Panc1 (cell line): ENCODE results near the gene DNMT3A. TPM values are rescaled to one million over a fixed set of nuclear protein-coding genes. Genes with fewer than 3 reads are reported as not detected.

Experiments used
- ATAC-seq: fragments of 200-7000 bp; cut with Tn5 transposase; 2 replicates; pipeline ENCODE4 v1.9.1; 2020; ENCODE audit warnings: mild to moderate bottlenecking, moderate library complexity
- BruUV-seq: library from RNA; stranded (reverse); fragments of 400-500 nt; replicated peaks from 2 replicates; lab custom pipeline; 2021; lab: Mats Ljungman, UMichigan
- CTCF ChIA-PET: fragments of 300-600 bp; sonication (Branson Sonifier 250); formaldehyde crosslinking; loops from one replicate; lab custom pipeline; 2022; ENCODE audit warnings: antibody characterized with exemption; lab: Charles Lee
- POLR2A ChIA-PET: fragments of 300-600 bp; sonication (Branson Sonifier 250); formaldehyde crosslinking; loops from one replicate; lab custom pipeline; 2022; ENCODE audit warnings: antibody characterized with exemption; lab: Charles Lee
- DNase-seq: peaks from one replicate; pipeline ENCODE4 v3.0.0-alpha.2; 2010; ENCODE audit warnings: low read depth, low spot score
- H3K27ac ChIP-seq: 2 replicates; pipeline ENCODE4 v1.5.1; 2011; ENCODE audit warnings: mild to moderate bottlenecking, low read length, inconsistent platforms
- H3K27me3 ChIP-seq: fragments of 200-500 bp; sonication (Bioruptor generic); 2 replicates; pipeline ENCODE4 v1.6.0; 2014; ENCODE audit warnings: low read length, inconsistent platforms; ENCODE audit not compliant: control insufficient read depth, insufficient read depth
- H3K36me3 ChIP-seq: fragments of 200-500 bp; sonication (Bioruptor generic); 2 replicates; pipeline ENCODE4 v1.5.1; 2014; ENCODE audit warnings: inconsistent platforms, mild to moderate bottlenecking, low read length, moderate library complexity; ENCODE audit not compliant: control insufficient read depth, insufficient read depth
- H3K4me1 ChIP-seq: 2 replicates; pipeline ENCODE4 v1.5.1; 2011; ENCODE audit warnings: inconsistent platforms, mild to moderate bottlenecking, low read length, moderate library complexity; ENCODE audit not compliant: control insufficient read depth, insufficient read depth
- H3K4me3 ChIP-seq, 2 experiments: 2 replicates each; pipeline ENCODE4 v1.5.1; 2011 to 2012; ENCODE audit warnings: low read depth in 2 of 2, low read length in 2 of 2, mild to moderate bottlenecking in 2 of 2, inconsistent platforms in 1 of 2, moderate library complexity in 1 of 2
- H3K9me3 ChIP-seq: fragments of 200-500 bp; sonication (Bioruptor generic); 2 replicates; pipeline ENCODE4 v1.5.1; 2014; ENCODE audit warnings: low read depth, mild to moderate bottlenecking, inconsistent platforms, low read length, moderate library complexity; ENCODE audit not compliant: control insufficient read depth, insufficient read depth
- CTCF ChIP-seq: fragments of 450-650 bp; IDR thresholded peaks from 2 replicates; pipeline ENCODE4 v1.5.1; 2017; ENCODE audit warnings: mild to moderate bottlenecking
- POLR2AphosphoS5 ChIP-seq: IDR thresholded peaks from 2 replicates; pipeline ENCODE4 v1.6.1; 2012; ENCODE audit warnings: mild to moderate bottlenecking, low read depth, low read length, moderate library complexity
- REST ChIP-seq, 2 experiments: IDR thresholded peaks; 2 replicates each; pipeline ENCODE4 v1.6.1; 2011 to 2012; ENCODE audit warnings: low read depth in 2 of 2, control low read depth in 1 of 2, low read length in 1 of 2, mild to moderate bottlenecking in 1 of 2, moderate library complexity in 1 of 2; ENCODE audit not compliant: insufficient read depth in 1 of 2
- SIN3A ChIP-seq: IDR thresholded peaks from 2 replicates; pipeline ENCODE4 v1.6.1; 2012; ENCODE audit warnings: low read depth, mild to moderate bottlenecking, low read length, moderate library complexity, borderline replicate concordance; ENCODE audit not compliant: insufficient read depth
- TCF7L2 ChIP-seq: IDR thresholded peaks from 2 replicates; pipeline ENCODE4 v1.6.1; 2011; ENCODE audit warnings: mild to moderate bottlenecking, low read depth, low read length, inconsistent platforms
- in situ Hi-C: cut with HindIII; loops from 2 replicates; pipeline ENCODE4 v1.10.0; 2016; ENCODE audit warnings: low sequenced_read_pairs, low pct_unique_long_range_greater_than_20kb
- intact Hi-C: fragments of 100-400 bp; cut with micrococcal nuclease; formaldehyde crosslinking; loops from one replicate; pipeline ENCODE4 v1.10.0; 2022; ENCODE audit not compliant: unreplicated experiment
- total RNA-seq: library from RNA; stranded (reverse); gene quantifications from one replicate; pipeline ENCODE4 v1.2.1, GENCODE V29; 2021; ENCODE audit not compliant: unreplicated experiment

Gene DNMT3A
- total RNA-seq, 1 experiment from 2014 or later = 29.3 TPM

- Histone ChIP-seq H3K27ac (no peak overlapping the region), H3K36me3 (no peaks in the 10 kb centered on the region), H3K9me3 (0 out of 2 replicates have a peak, but pooled peaks cover 6% of the 10 kb centered on the region), H3K4me3 (no peak overlapping the region), H3K27me3 (no peaks in the 10 kb centered on the region), H3K4me1 (0 out of 2 replicates have a peak, but pooled peaks cover 4% of the 10 kb centered on the region)
- POLR2A ChIA-PET = no interaction called here
- ATAC-seq (no peak), DNase-seq (no peak)
- intact Hi-C loops = no loop called here
- no TSS peak for BruUV-seq
- TF ChIP-seq CTCF = no peak
- no peak for TF ChIP-seq SIN3A
- no peak for TF ChIP-seq REST (IDR thresholded peaks at IDR 0.05; ENCODE audit: insufficient read depth in 1 of 2, low read depth in 2 of 2, low read length in 1 of 2)
- TF ChIP-seq POLR2AphosphoS5 = no peak
- no peak for TF ChIP-seq TCF7L2
- CTCF ChIA-PET = no interaction called here
- in situ Hi-C loops = no loop called here
Observed at GRCh38 chr2:25324251-25324650, 17.5 kb downstream of the DNMT3A start.

- in situ Hi-C loops = no loop called here
- Histone ChIP-seq H3K27me3 (no peaks in the 10 kb centered on the region), H3K4me1 (0 out of 2 replicates have a peak, but pooled peaks cover 4% of the 10 kb centered on the region), H3K36me3 (no peaks in the 10 kb centered on the region), H3K4me3 (no peak overlapping the region), H3K9me3 (0 out of 2 replicates have a peak, but pooled peaks cover 6% of the 10 kb centered on the region), H3K27ac (no peak overlapping the region)
- no peak for ATAC-seq
- BruUV-seq = no TSS peak
- TF ChIP-seq TCF7L2 (no peak), SIN3A (no peak), REST (IDR thresholded peaks at IDR 0.05; ENCODE audit: insufficient read depth in 1 of 2, low read depth in 2 of 2, low read length in 1 of 2) (no peak), POLR2AphosphoS5 (no peak), CTCF (no peak)
- CTCF ChIA-PET = no interaction called here
- DNase-seq = no peak
- POLR2A ChIA-PET = no interaction called here
- intact Hi-C loops = no loop called here
Observed at GRCh38 chr2:25323610-25324189, 18.0 kb downstream of the DNMT3A start.
